Measurements from ENCODE around the gene TRAP1. TPM values are rescaled to one million over a fixed set of nuclear protein-coding genes. Genes with fewer than 3 reads are reported as not detected.
A peak's percentile ranks its signal among the peaks of the same experiment; 100 is the strongest.

Gene TRAP1
- total RNA-seq, 1 experiment from 2014 or later: 416 TPM

DNA sequence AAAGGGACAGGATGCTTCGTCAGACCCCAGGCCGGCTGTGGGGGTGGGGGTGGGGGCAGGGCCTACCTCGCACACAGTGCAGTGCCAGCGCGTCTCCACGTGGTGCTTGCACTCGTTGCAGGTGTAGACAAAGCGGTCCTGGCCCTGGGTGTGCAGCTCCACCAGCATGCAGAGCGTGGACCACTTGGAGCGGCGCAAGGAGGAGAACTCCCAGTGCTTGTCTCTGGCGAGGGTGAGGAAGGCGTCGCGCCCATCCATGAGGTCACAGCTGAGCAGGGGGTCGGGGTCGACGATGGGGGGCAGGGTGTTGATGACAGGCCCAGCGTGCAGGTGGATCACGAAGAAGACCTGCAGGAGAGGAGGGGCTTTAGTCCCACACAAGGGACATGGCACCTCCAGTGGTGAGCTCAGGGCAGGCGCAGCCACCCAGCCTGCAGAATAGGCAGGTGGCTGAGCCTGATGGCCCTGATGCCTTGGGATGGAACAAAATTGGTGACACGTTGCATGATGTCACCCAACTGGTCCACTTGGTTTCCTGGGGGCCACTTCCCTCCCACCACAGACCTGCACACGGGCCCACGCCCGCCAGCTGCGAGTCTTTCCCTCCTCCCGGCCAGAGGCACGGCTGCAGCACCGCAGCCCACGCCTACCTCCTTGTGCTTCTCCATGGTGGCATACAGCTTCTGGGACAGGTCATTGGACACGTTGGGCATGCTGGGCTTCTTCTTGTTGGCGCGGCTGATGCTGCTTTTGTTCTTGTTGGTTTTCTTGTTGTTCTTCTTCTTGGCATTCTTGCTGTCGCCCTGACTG lies 14.0 kb upstream of the TRAP1 start:
- Histone ChIP-seq H3K79me2 (ENCODE audit: insufficient read depth, low read length) (no peaks in the 10 kb centered on the region), H3K4me2 (ENCODE audit: low read length) (no peak overlapping the region), H3K9ac (ENCODE audit: low read length) (no peak overlapping the region), H3K4me3 (replicated peaks in 1 of 2; ENCODE audit: low read depth in 1 of 2, low read length in 2 of 2) (no peak overlapping the region), H3K27ac (ENCODE audit: low read depth, low read length) (no peak overlapping the region), H2AFZ (ENCODE audit: low read depth, low read length, poor library complexity, severe bottlenecking) (no peak overlapping the region), H3K9me2 (ENCODE audit: insufficient read depth) (no peaks in the 10 kb centered on the region), H3K4me1 (ENCODE audit: control insufficient read depth in 1 of 2, insufficient read depth in 2 of 2, low read length in 2 of 2) (no peaks in the 10 kb centered on the region), H3K27me3 (ENCODE audit: insufficient read depth, low read length) (no peaks in the 10 kb centered on the region), H4K20me1 (ENCODE audit: insufficient read depth) (no peaks in the 10 kb centered on the region), H3K36me3 (ENCODE audit: control insufficient read depth in 1 of 2, insufficient read depth in 2 of 2, low read length in 2 of 2) (peaks cover 19 to 22% of the 10 kb centered on the region in 2 experiments; a peak in 3 of 4 replicates), H3K9me3 (ENCODE audit: control insufficient read depth in 1 of 2, insufficient read depth in 1 of 2, low read depth in 1 of 2, low read length in 2 of 2) (no peaks in the 10 kb centered on the region)
- intact Hi-C loops (cut with micrococcal nuclease): no loop called here
- ChIA-PET POLR2A (no interaction called here), CTCF (no interaction called here), RAD21 (ENCODE audit: low non-redundant PET in 1 of 2, low total read pairs in 2 of 2, uncharacterized antibody in 2 of 2, unreplicated experiment in 2 of 2) (no interaction called here)
- TF ChIP-seq JUND (IDR thresholded peaks at IDR 0.05): no peak
- no peak for TF ChIP-seq EZH2 (IDR thresholded peaks at IDR 0.05)
- TF ChIP-seq RAD21 (IDR thresholded peaks at IDR 0.05; ENCODE audit: low read depth): no peak
- TF ChIP-seq EZH2phosphoT487 (IDR thresholded peaks at IDR 0.05; ENCODE audit: borderline replicate concordance): no peak
- TF ChIP-seq YY1 (IDR thresholded peaks at IDR 0.05; ENCODE audit: extremely low read depth, insufficient replicate concordance, low read depth, low read length): no peak
- TF ChIP-seq ELF1 (IDR thresholded peaks at IDR 0.05; ENCODE audit: borderline replicate concordance, low read depth): no peak
- TF ChIP-seq, protein P1, sequence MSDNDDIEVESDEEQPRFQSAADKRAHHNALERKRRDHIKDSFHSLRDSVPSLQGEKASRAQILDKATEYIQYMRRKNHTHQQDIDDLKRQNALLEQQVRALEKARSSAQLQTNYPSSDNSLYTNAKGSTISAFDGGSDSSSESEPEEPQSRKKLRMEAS (IDR thresholded peaks at IDR 0.05): no peak
- no peak for TF ChIP-seq FOSL1 (IDR thresholded peaks at IDR 0.05; ENCODE audit: low read depth)
- TF ChIP-seq, protein P2, sequence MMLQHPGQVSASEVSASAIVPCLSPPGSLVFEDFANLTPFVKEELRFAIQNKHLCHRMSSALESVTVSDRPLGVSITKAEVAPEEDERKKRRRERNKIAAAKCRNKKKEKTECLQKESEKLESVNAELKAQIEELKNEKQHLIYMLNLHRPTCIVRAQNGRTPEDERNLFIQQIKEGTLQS (IDR thresholded peaks at IDR 0.05): no peak
- no peak for TF ChIP-seq POLR2AphosphoS5 (IDR thresholded peaks at IDR 0.05; ENCODE audit: low read depth, low read length)
- TF ChIP-seq ZFX (IDR thresholded peaks at IDR 0.05): no peak
- no peak for TF ChIP-seq EGR1 (IDR thresholded peaks at IDR 0.05; ENCODE audit: low read depth)
- TF ChIP-seq SP1 (IDR thresholded peaks at IDR 0.05; ENCODE audit: low read depth): no peak
- no peak for TF ChIP-seq ZNF274 (IDR thresholded peaks at IDR 0.05; ENCODE audit: low read depth, low read length)
- TF ChIP-seq CEBPB (IDR thresholded peaks at IDR 0.05; ENCODE audit: low read depth): no peak
- TF ChIP-seq, protein P3, sequence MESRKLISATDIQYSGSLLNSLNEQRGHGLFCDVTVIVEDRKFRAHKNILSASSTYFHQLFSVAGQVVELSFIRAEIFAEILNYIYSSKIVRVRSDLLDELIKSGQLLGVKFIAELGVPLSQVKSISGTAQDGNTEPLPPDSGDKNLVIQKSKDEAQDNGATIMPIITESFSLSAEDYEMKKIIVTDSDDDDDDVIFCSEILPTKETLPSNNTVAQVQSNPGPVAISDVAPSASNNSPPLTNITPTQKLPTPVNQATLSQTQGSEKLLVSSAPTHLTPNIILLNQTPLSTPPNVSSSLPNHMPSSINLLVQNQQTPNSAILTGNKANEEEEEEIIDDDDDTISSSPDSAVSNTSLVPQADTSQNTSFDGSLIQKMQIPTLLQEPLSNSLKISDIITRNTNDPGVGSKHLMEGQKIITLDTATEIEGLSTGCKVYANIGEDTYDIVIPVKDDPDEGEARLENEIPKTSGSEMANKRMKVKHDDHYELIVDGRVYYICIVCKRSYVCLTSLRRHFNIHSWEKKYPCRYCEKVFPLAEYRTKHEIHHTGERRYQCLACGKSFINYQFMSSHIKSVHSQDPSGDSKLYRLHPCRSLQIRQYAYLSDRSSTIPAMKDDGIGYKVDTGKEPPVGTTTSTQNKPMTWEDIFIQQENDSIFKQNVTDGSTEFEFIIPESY (IDR thresholded peaks at IDR 0.05; ENCODE audit: extremely low read depth, insufficient replicate concordance, low read length): no peak
- TF ChIP-seq POLR2A (IDR thresholded peaks at IDR 0.05; ENCODE audit: borderline replicate concordance, extremely low read depth, insufficient read depth, insufficient read length): no peak
- ATAC-seq (peak; percentile 58; the same call in 1 of the 2 replicates), DNase-seq (ENCODE audit: low read depth, low spot score) (no peak)
- no TSS peak for BruUV-seq (replicated peaks)
